HepG2 (cell line): ENCODE measurements around the gene CASP5. TPM values are rescaled to one million over a fixed set of nuclear protein-coding genes. Genes with fewer than 3 reads are reported as not detected.

ENCODE experiments used
- ASH2L ChIP-seq: fragments of 300-600, 200-600 bp; sonication (generic); IDR thresholded peaks from 2 replicates; pipeline ENCODE4 v1.7.0; 2017; ENCODE audit warnings: low read depth, mild to moderate bottlenecking, moderate library complexity, mixed read lengths, low read length; ENCODE audit not compliant: insufficient read length
- CCAR2 ChIP-seq: fragments of 200-400 bp; formaldehyde crosslinking; optimal IDR thresholded peaks from 2 replicates; pipeline ENCODE3; 2018; ENCODE audit warnings: low read depth, mild to moderate bottlenecking, low read length, moderate library complexity
- CEBPB ChIP-seq: IDR thresholded peaks from 2 replicates; pipeline ENCODE4 v1.6.1; 2011; ENCODE audit warnings: low read depth, low read length, improper control_type of control experiment, borderline replicate concordance
- ESRRA ChIP-seq: sonication (generic); formaldehyde crosslinking; IDR thresholded peaks from 2 replicates; pipeline ENCODE4 v1.5.1; 2020; ENCODE audit warnings: mild to moderate bottlenecking, low read depth, missing genetic modification reagents
- FOXO1 ChIP-seq: sonication (generic); formaldehyde crosslinking; IDR thresholded peaks from 2 replicates; pipeline ENCODE4 v1.4.0; 2020; ENCODE audit warnings: missing genetic modification reagents
- GPN1 ChIP-seq: sonication (generic); formaldehyde crosslinking; IDR thresholded peaks from 2 replicates; pipeline ENCODE4 v1.5.1; 2020; ENCODE audit warnings: missing genetic modification reagents, borderline replicate concordance
- HNF1B ChIP-seq: sonication (generic); formaldehyde crosslinking; IDR thresholded peaks from 2 replicates; pipeline ENCODE4 v1.5.1; 2020; ENCODE audit warnings: mild to moderate bottlenecking, moderate library complexity, missing genetic modification reagents
- HOXA5 ChIP-seq: sonication (generic); formaldehyde crosslinking; IDR thresholded peaks from 2 replicates; pipeline ENCODE4 v1.4.0; 2020; ENCODE audit warnings: missing genetic modification reagents
- KLF15 ChIP-seq: sonication (generic); formaldehyde crosslinking; IDR thresholded peaks from 2 replicates; pipeline ENCODE4 v1.8.1; 2023; ENCODE audit warnings: borderline replicate concordance, mild to moderate bottlenecking, inconsistent platforms, missing genetic modification reagents, mixed read lengths
- MED1 ChIP-seq: sonication (generic); formaldehyde crosslinking; IDR thresholded peaks from 2 replicates; pipeline ENCODE4 v1.4.0; 2020; ENCODE audit warnings: missing genetic modification reagents
- MIER3 ChIP-seq: IDR thresholded peaks from 2 replicates; pipeline ENCODE4 v1.6.1; 2016; ENCODE audit warnings: missing compliant biosample characterization, borderline replicate concordance
- NCOA2 ChIP-seq: sonication (generic); formaldehyde crosslinking; IDR thresholded peaks from 2 replicates; pipeline ENCODE4 v1.8.0; 2022; ENCODE audit warnings: inconsistent platforms
- NONO ChIP-seq, 2 experiments: fragments of 450-650 bp in 1 of 2; sonication (generic) in 1 of 2; formaldehyde crosslinking in 1 of 2; IDR thresholded peaks in 1 of 2; conservative IDR thresholded peaks in 1 of 2; 2 replicates each; pipeline versions ENCODE4 v1.6.1 to v1.8.0; 2017 to 2022; ENCODE audit warnings: mild to moderate bottlenecking in 1 of 2, missing genetic modification reagents in 1 of 2, moderate library complexity in 1 of 2
- PCBP1 ChIP-seq: fragments of 200-400 bp; formaldehyde crosslinking; IDR thresholded peaks from 2 replicates; pipeline ENCODE4 v1.6.1; 2017; ENCODE audit warnings: mild to moderate bottlenecking, low read depth, low read length, borderline replicate concordance
- SIN3B ChIP-seq: fragments of 150-350 bp; IDR thresholded peaks from 2 replicates; pipeline ENCODE4 v1.6.1; 2014; ENCODE audit warnings: low read length
- TEAD3 ChIP-seq: optimal IDR thresholded peaks from 2 replicates; pipeline ENCODE3; 2016; ENCODE audit warnings: borderline replicate concordance
- THAP11 ChIP-seq: IDR thresholded peaks from 2 replicates; pipeline ENCODE4 v1.6.1; 2016; ENCODE audit warnings: missing biosample characterization, missing genetic modification reagents
- YEATS2 ChIP-seq: sonication (generic); formaldehyde crosslinking; IDR thresholded peaks from 2 replicates; pipeline ENCODE4 v1.4.0; 2020; ENCODE audit warnings: missing genetic modification reagents, borderline replicate concordance
- ZFP36 ChIP-seq: fragments of 150-350 bp; IDR thresholded peaks from 2 replicates; pipeline ENCODE4 v1.6.1; 2018; ENCODE audit warnings: borderline replicate concordance, low read length, low read depth; ENCODE audit not compliant: partially characterized antibody
- ZNF383 ChIP-seq: sonication (generic); formaldehyde crosslinking; IDR thresholded peaks from 2 replicates; pipeline ENCODE4 v1.4.0; 2020; ENCODE audit warnings: missing genetic modification reagents, mild to moderate bottlenecking, borderline replicate concordance
- ZNF580 ChIP-seq: IDR thresholded peaks from 2 replicates; pipeline ENCODE4 v1.6.1; 2016; ENCODE audit warnings: low read depth, borderline replicate concordance
- ZNF75D ChIP-seq: sonication (generic); formaldehyde crosslinking; IDR thresholded peaks from 2 replicates; pipeline ENCODE4 v1.8.1; 2023; ENCODE audit warnings: missing genetic modification reagents, mild to moderate bottlenecking, borderline replicate concordance
- polyA plus RNA-seq, 8 experiments: library from polyadenylated mRNA; depleted of rRNA in 3 of 8; stranded (reverse) in 7 of 8; unstranded in 1 of 8; fragments of >200 nt; fragmentation: Illumina TruSeq in 4 of 8; extraction: Trizol in 4 of 8; gene quantifications; 2 replicates each; pipeline versions ENCODE4 v1.2.1 to v1.2.3, GENCODE V29; 2011 to 2016; ENCODE audit warnings: low read depth in 4 of 8, missing spikeins in 1 of 8, mixed read lengths in 1 of 8; ENCODE audit not compliant: insufficient read depth in 1 of 8
- total RNA-seq, 5 experiments: library from RNA; depleted of rRNA; stranded (reverse); fragments of >200 nt; fragmentation: Illumina TruSeq; extraction: Trizol; gene quantifications; 2 replicates each; pipeline ENCODE4 v1.2.3, GENCODE V29; 2016; ENCODE audit warnings: low read depth in 1 of 5
- TF ChIP-seq, protein P1 (sequence below): sonication (generic); formaldehyde crosslinking; IDR thresholded peaks from 2 replicates; pipeline ENCODE4 v1.5.0; 2020; ENCODE audit warnings: mild to moderate bottlenecking, missing genetic modification reagents
- TF ChIP-seq, protein P2 (sequence below), 2 experiments: fragments of 450-650 bp in 1 of 2; sonication (generic) in 1 of 2; formaldehyde crosslinking; IDR thresholded peaks; 2 replicates each; pipeline versions ENCODE4 v1.5.0 to v1.8.0; 2020 to 2022; ENCODE audit warnings: mild to moderate bottlenecking in 1 of 2, missing genetic modification reagents in 1 of 2
- TF ChIP-seq, protein P3 (sequence below): sonication (generic); formaldehyde crosslinking; IDR thresholded peaks from 2 replicates; pipeline ENCODE4 v1.8.1; 2023; ENCODE audit warnings: mild to moderate bottlenecking, missing genetic modification reagents, borderline replicate concordance

Gene CASP5
- total and polyA plus RNA-seq, 2 of the 13 experiments (the other 11 are each of a cell fraction or from before 2014, with no cell fraction given): not detected

DNA sequence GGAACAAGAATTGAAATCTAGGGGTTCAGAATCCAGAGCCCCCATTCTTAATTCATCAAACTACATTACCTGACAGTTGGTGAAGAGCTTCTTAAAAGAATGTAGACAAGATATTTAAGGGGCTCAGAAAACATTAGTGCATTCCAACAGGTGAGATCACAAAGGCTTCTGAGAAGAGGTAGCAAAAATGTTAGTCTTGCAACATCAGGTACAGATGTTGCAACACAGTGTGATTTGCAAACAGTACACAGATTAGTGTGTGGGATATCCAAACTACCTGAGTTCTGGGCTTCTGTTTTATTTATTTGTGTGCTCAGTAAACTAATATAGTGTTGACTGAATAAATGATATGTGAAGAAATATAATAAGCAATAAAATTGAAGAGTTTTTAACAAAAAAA lies 66.4 kb downstream of the CASP5 start (continued):
- TF ChIP-seq HOXA5 (CRISPR knock-in tag) (0 out of 2 replicates have a peak, but pooled peaks have one; percentile 49), ZNF580 (no peak), CCAR2 (no peak), KLF15 (CRISPR knock-in tag) (no peak), THAP11 (peak; percentile 61), PCBP1 (no peak), ZNF75D (CRISPR knock-in tag) (no peak), TEAD3 (CRISPR knock-in tag) (peak; percentile 93), GPN1 (CRISPR knock-in tag) (no peak), ASH2L (no peak), ZNF383 (CRISPR knock-in tag) (no peak), ESRRA (CRISPR knock-in tag) (no peak), NCOA2 (CRISPR knock-in tag) (peak; percentile 69), MIER3 (peak; percentile 66; the same call in 1 of the 2 replicates), ZFP36 (no peak), FOXO1 (peak; percentile 57; the same call in 1 of the 2 replicates), SIN3B (no peak), YEATS2 (CRISPR knock-in tag) (no peak), CEBPB (peak; percentile 100), HNF1B (CRISPR knock-in tag) (no peak), NONO (IDR thresholded peaks at IDR 0.05) (no peak), NONO (CRISPR knock-in tag; conservative IDR thresholded peaks at IDR 0.05) (0 out of 2 replicates have a peak, but pooled peaks have one; percentile 44), MED1 (CRISPR knock-in tag) (peak; percentile 61; the same call in 1 of the 2 replicates)
- TF ChIP-seq, protein P1, sequence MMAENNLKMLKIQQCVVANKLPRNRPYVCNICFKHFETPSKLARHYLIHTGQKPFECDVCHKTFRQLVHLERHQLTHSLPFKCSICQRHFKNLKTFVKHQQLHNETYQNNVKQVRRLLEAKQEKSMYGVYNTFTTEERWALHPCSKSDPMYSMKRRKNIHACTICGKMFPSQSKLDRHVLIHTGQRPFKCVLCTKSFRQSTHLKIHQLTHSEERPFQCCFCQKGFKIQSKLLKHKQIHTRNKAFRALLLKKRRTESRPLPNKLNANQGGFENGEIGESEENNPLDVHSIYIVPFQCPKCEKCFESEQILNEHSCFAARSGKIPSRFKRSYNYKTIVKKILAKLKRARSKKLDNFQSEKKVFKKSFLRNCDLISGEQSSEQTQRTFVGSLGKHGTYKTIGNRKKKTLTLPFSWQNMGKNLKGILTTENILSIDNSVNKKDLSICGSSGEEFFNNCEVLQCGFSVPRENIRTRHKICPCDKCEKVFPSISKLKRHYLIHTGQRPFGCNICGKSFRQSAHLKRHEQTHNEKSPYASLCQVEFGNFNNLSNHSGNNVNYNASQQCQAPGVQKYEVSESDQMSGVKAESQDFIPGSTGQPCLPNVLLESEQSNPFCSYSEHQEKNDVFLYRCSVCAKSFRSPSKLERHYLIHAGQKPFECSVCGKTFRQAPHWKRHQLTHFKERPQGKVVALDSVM (CRISPR knock-in tag): no peak
- TF ChIP-seq, protein P2, sequence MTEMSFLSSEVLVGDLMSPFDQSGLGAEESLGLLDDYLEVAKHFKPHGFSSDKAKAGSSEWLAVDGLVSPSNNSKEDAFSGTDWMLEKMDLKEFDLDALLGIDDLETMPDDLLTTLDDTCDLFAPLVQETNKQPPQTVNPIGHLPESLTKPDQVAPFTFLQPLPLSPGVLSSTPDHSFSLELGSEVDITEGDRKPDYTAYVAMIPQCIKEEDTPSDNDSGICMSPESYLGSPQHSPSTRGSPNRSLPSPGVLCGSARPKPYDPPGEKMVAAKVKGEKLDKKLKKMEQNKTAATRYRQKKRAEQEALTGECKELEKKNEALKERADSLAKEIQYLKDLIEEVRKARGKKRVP (CRISPR knock-in tag; IDR thresholded peaks at IDR 0.05): peak in 1 of 2 experiments; percentile 93; a peak in 2 of 4 replicates
- TF ChIP-seq, protein P3, sequence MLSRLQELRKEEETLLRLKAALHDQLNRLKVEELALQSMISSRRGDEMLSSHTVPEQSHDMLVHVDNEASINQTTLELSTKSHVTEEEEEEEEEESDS (CRISPR knock-in tag): no peak
